ENCODE measurements around the gene APEH. TPM values are rescaled to one million over a fixed set of nuclear protein-coding genes. Genes with fewer than 3 reads are reported as not detected.

APEH gene
- total and polyA plus RNA-seq, 9 of the 15 experiments (the other 6 are each of a cell fraction or from before 2014, with no cell fraction given), result 70.9 to 177 (median 117) TPM

- Histone ChIP-seq H3K27ac (ENCODE audit: extremely low read depth, low read depth, low read length) (no peak overlapping the region), H3K27me3 (ENCODE audit: control insufficient read depth in 2 of 2, insufficient read depth in 2 of 2, low read length in 2 of 2) (no peaks in the 10 kb centered on the region), H3K9me1 (ENCODE audit: control insufficient read depth, insufficient read depth, low read length) (no peaks in the 10 kb centered on the region), H3K9me3 (replicated peaks; ENCODE audit: control insufficient read depth, insufficient read depth, low read depth, low read length) (no peaks in the 10 kb centered on the region), H3K79me2 (ENCODE audit: control insufficient read depth, insufficient read depth, low read length) (peaks cover 12% of the 10 kb centered on the region), H3K36me3 (ENCODE audit: control insufficient read depth, insufficient read depth, low read length) (peaks cover 63% of the 10 kb centered on the region; the same call in 2 of the 3 replicates), H3K9ac (ENCODE audit: insufficient read depth in 1 of 2, low read depth in 2 of 2, low read length in 2 of 2) (peak overlapping the region in 1 of 2 experiments; percentile 40; a peak in 1 of 4 replicates), H3K4me2 (ENCODE audit: insufficient read depth, low read length) (no peak overlapping the region), H4K20me1 (replicated peaks; ENCODE audit: control insufficient read depth, insufficient read depth, low read length) (0 out of 2 replicates have a peak, but pooled peaks cover 3% of the 10 kb centered on the region), H3K4me1 (replicated peaks in 1 of 2; ENCODE audit: control insufficient read depth in 2 of 2, insufficient read depth in 2 of 2, low read length in 2 of 2) (peaks cover 2 to 32% of the 10 kb centered on the region in 2 experiments; a peak in 4 of 5 replicates), H2AFZ (ENCODE audit: low read depth, low read length) (no peak overlapping the region), H3K4me3 (no peak overlapping the region)
- no peak for FAIRE-seq
- no peak for DNase-seq (ENCODE audit: extremely low read depth in 1 of 4, low spot score in 3 of 4)
- in situ Hi-C loops (cut with MboI), result no loop called here
- no peak for TF ChIP-seq KDM5B (IDR thresholded peaks at IDR 0.05; ENCODE audit: insufficient replicate concordance, low read depth, low read length)
- TF ChIP-seq POLR2G (IDR thresholded peaks at IDR 0.05; ENCODE audit: low read depth, low read length), result peak; percentile 38; the same call in 1 of the 2 replicates
- POLR2A ChIA-PET, result interaction anchor here (0.6 to 1.4 kb wide), 3 partner anchors 9 to 47 kb away, joined by 3 read pairs; no protein-coding TSS in a partner anchor
- no peak for ATAC-seq
- CTCF ChIA-PET (ENCODE audit: low intra/inter-chr PET ratio), result no interaction called here
- intact Hi-C loops (cut with micrococcal nuclease), result no loop called here
- BruUV-seq (replicated peaks), result no TSS peak
- 86% methylated on average over 5 of the region's 11 CpGs for WGBS (ENCODE audit: insufficient coverage, low coverage, missing lambda C conversion rate)
These were observed 51.9 kb downstream of the APEH start for GRCh38 chr3:49725906-49726681.
